ENCODE results near the gene NIPAL4.

The NIPAL4 gene

DNA sequence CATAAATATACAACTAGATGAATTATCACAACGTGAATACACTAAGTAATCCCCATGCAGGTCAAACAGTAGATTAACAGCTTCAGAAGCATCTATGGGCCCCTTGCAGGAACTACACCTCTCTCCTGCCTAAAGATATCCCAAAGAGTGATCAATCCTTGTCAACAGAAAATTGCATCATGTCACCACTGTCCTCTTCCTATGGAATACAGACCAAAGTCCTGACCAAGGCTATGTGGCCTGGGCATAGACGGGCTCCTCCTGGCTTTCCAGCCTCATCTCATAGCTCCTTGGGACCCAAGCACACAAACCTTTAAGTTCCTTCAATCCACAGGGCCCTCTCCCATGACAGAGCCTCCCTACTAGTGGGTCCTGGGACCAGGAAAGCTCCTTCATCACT, 25.3 kb downstream of the NIPAL4 start:
- TF ChIP-seq ZNF529 (tag by site-specific recombination; IDR thresholded peaks at IDR 0.05; ENCODE audit: insufficient replicate concordance) (no peak), ZNF19 (tag by site-specific recombination; IDR thresholded peaks at IDR 0.05; ENCODE audit: low read depth) (no peak), ZNF701 (tag by site-specific recombination; IDR thresholded peaks at IDR 0.05) (no peak), ZNF433 (tag by site-specific recombination; IDR thresholded peaks at IDR 0.05; ENCODE audit: low read depth) (no peak), ZNF214 (tag by site-specific recombination; IDR thresholded peaks at IDR 0.05; ENCODE audit: borderline replicate concordance) (no peak), ZIC2 (tag by site-specific recombination; IDR thresholded peaks at IDR 0.05) (no peak), REPIN1 (tag by site-specific recombination; IDR thresholded peaks at IDR 0.05; ENCODE audit: low read depth) (no peak), ZNF175 (tag by site-specific recombination; IDR thresholded peaks at IDR 0.05) (no peak)
- TF ChIP-seq, protein P1, sequence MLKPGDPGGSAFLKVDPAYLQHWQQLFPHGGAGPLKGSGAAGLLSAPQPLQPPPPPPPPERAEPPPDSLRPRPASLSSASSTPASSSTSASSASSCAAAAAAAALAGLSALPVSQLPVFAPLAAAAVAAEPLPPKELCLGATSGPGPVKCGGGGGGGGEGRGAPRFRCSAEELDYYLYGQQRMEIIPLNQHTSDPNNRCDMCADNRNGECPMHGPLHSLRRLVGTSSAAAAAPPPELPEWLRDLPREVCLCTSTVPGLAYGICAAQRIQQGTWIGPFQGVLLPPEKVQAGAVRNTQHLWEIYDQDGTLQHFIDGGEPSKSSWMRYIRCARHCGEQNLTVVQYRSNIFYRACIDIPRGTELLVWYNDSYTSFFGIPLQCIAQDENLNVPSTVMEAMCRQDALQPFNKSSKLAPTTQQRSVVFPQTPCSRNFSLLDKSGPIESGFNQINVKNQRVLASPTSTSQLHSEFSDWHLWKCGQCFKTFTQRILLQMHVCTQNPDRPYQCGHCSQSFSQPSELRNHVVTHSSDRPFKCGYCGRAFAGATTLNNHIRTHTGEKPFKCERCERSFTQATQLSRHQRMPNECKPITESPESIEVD (tag by site-specific recombination; IDR thresholded peaks at IDR 0.05) = no peak
- TF ChIP-seq, protein P2, sequence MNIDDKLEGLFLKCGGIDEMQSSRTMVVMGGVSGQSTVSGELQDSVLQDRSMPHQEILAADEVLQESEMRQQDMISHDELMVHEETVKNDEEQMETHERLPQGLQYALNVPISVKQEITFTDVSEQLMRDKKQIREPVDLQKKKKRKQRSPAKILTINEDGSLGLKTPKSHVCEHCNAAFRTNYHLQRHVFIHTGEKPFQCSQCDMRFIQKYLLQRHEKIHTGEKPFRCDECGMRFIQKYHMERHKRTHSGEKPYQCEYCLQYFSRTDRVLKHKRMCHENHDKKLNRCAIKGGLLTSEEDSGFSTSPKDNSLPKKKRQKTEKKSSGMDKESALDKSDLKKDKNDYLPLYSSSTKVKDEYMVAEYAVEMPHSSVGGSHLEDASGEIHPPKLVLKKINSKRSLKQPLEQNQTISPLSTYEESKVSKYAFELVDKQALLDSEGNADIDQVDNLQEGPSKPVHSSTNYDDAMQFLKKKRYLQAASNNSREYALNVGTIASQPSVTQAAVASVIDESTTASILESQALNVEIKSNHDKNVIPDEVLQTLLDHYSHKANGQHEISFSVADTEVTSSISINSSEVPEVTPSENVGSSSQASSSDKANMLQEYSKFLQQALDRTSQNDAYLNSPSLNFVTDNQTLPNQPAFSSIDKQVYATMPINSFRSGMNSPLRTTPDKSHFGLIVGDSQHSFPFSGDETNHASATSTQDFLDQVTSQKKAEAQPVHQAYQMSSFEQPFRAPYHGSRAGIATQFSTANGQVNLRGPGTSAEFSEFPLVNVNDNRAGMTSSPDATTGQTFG (tag by site-specific recombination; IDR thresholded peaks at IDR 0.05; ENCODE audit: borderline replicate concordance) = no peak
- Histone ChIP-seq H3K4me3 (ENCODE audit: low read depth, low read length) (no peak overlapping the region), H3K4me1 (ENCODE audit: control insufficient read depth, insufficient read depth, low read length) (no peaks in the 10 kb centered on the region), H3K9me3 (ENCODE audit: control insufficient read depth, insufficient read depth, low read depth, low read length) (no peaks in the 10 kb centered on the region), H3K27ac (ENCODE audit: extremely low read depth, low read depth, low read length) (no peak overlapping the region), H3K36me3 (ENCODE audit: control insufficient read depth in 2 of 2, insufficient read depth in 1 of 2, low read length in 2 of 2) (no peaks in the 10 kb centered on the region)
- ChIA-PET POLR2A (no interaction called here), CTCF (interaction anchor here (0.7 to 1.5 kb wide), 2 partner anchors 8 to 9 kb away, joined by 3 read pairs; no protein-coding TSS in a partner anchor)

DNA sequence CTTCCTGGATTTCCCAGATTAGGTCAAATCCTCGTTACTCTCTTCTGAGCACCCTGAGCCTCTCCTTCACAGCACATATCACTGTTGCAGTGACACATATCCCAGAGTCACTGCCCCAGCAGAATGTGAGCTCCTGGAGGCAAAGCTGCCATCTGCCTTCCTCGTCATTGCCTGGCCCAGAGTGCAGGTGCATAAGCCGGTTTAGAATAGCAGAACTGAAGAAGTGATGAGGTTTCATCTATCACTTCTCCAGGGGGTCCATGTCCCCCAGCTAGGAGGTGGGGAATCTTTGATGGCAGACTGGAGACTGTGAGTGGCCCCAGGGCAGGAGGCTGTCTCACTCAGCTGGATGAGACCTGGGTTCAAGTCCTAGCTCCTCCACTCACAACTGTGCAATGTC, 25.8 kb downstream of the NIPAL4 start:
- Histone ChIP-seq H3K4me3 (ENCODE audit: low read depth, low read length) (no peak overlapping the region), H3K27ac (ENCODE audit: extremely low read depth, low read depth, low read length) (no peak overlapping the region), H3K9me3 (ENCODE audit: control insufficient read depth, insufficient read depth, low read depth, low read length) (no peaks in the 10 kb centered on the region), H3K36me3 (ENCODE audit: control insufficient read depth in 2 of 2, insufficient read depth in 1 of 2, low read length in 2 of 2) (no peaks in the 10 kb centered on the region), H3K4me1 (ENCODE audit: control insufficient read depth, insufficient read depth, low read length) (no peaks in the 10 kb centered on the region)
- ChIA-PET POLR2A (no interaction called here), CTCF (interaction anchor here (0.7 to 1.5 kb wide), 2 partner anchors 8 to 9 kb away, joined by 3 read pairs; no protein-coding TSS in a partner anchor)
- no peak for TF ChIP-seq ZNF843 (tag by site-specific recombination; IDR thresholded peaks at IDR 0.05)

DNA sequence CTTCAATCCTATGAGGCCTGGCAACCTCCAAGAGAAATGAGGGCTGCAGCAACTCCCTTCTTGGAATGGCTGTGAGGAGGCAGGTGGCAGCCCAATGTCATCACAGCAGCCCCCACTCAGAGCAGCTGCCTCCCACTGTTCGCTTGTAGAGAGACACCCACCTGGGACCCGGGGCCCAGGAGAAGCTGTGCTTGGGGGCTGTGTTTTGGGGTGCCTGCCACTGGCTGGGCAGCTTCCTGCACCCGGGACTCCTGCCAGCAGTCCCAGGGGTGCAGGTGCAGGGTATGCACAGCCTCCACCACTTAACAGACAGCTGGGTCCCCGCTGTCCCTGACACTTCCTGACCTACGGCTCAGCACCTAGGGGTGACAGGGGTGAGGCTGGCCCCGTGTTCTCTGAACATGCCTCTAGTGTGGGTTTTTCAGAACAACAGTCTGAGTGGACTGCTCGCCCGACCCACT, 26.2 kb downstream of the NIPAL4 start:
- Histone ChIP-seq H3K4me3 (ENCODE audit: low read depth, low read length) (no peak overlapping the region), H3K4me1 (ENCODE audit: control insufficient read depth, insufficient read depth, low read length) (no peaks in the 10 kb centered on the region), H3K9me3 (ENCODE audit: control insufficient read depth, insufficient read depth, low read depth, low read length) (no peaks in the 10 kb centered on the region), H3K36me3 (ENCODE audit: control insufficient read depth in 2 of 2, insufficient read depth in 1 of 2, low read length in 2 of 2) (no peaks in the 10 kb centered on the region), H3K27ac (ENCODE audit: extremely low read depth, low read depth, low read length) (no peak overlapping the region)
- CTCF ChIA-PET = interaction anchor here (1.5 kb wide), 1 partner anchor 9 kb away, joined by 3 read pairs; no protein-coding TSS in a partner anchor
- POLR2A ChIA-PET = no interaction called here
- TF ChIP-seq ZNF341 (tag by site-specific recombination; IDR thresholded peaks at IDR 0.05; ENCODE audit: low read depth) (no peak), ZNF664 (tag by site-specific recombination; IDR thresholded peaks at IDR 0.05) (no peak), ZNF837 (tag by site-specific recombination; IDR thresholded peaks at IDR 0.05) (no peak), ZNF544 (tag by site-specific recombination; IDR thresholded peaks at IDR 0.05) (no peak), SETDB1 (IDR thresholded peaks at IDR 0.05; ENCODE audit: insufficient read length, low read length) (no peak), ZNF239 (tag by site-specific recombination; IDR thresholded peaks at IDR 0.05) (no peak)
- TF ChIP-seq, protein P3, sequence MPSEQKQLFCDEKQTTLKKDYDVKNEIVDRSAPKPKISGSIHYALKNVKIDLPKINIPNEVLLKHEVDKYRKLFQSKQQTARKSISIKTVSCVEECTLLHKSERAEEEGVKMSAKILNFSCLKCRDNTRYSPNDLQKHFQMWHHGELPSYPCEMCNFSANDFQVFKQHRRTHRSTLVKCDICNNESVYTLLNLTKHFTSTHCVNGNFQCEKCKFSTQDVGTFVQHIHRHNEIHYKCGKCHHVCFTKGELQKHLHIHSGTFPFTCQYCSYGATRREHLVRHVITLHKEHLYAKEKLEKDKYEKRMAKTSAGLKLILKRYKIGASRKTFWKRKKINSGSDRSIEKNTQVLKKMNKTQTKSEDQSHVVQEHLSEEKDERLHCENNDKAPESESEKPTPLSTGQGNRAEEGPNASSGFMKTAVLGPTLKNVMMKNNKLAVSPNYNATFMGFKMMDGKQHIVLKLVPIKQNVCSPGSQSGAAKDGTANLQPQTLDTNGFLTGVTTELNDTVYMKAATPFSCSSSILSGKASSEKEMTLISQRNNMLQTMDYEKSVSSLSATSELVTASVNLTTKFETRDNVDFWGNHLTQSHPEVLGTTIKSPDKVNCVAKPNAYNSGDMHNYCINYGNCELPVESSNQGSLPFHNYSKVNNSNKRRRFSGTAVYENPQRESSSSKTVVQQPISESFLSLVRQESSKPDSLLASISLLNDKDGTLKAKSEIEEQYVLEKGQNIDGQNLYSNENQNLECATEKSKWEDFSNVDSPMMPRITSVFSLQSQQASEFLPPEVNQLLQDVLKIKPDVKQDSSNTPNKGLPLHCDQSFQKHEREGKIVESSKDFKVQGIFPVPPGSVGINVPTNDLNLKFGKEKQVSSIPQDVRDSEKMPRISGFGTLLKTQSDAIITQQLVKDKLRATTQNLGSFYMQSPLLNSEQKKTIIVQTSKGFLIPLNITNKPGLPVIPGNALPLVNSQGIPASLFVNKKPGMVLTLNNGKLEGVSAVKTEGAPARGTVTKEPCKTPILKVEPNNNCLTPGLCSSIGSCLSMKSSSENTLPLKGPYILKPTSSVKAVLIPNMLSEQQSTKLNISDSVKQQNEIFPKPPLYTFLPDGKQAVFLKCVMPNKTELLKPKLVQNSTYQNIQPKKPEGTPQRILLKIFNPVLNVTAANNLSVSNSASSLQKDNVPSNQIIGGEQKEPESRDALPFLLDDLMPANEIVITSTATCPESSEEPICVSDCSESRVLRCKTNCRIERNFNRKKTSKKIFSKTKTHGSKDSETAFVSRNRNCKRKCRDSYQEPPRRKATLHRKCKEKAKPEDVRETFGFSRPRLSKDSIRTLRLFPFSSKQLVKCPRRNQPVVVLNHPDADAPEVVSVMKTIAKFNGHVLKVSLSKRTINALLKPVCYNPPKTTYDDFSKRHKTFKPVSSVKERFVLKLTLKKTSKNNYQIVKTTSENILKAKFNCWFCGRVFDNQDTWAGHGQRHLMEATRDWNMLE (tag by site-specific recombination; conservative IDR thresholded peaks at IDR 0.05; ENCODE audit: low read depth) = no peak
- TF ChIP-seq, protein P4, sequence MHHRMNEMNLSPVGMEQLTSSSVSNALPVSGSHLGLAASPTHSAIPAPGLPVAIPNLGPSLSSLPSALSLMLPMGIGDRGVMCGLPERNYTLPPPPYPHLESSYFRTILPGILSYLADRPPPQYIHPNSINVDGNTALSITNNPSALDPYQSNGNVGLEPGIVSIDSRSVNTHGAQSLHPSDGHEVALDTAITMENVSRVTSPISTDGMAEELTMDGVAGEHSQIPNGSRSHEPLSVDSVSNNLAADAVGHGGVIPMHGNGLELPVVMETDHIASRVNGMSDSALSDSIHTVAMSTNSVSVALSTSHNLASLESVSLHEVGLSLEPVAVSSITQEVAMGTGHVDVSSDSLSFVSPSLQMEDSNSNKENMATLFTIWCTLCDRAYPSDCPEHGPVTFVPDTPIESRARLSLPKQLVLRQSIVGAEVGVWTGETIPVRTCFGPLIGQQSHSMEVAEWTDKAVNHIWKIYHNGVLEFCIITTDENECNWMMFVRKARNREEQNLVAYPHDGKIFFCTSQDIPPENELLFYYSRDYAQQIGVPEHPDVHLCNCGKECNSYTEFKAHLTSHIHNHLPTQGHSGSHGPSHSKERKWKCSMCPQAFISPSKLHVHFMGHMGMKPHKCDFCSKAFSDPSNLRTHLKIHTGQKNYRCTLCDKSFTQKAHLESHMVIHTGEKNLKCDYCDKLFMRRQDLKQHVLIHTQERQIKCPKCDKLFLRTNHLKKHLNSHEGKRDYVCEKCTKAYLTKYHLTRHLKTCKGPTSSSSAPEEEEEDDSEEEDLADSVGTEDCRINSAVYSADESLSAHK (tag by site-specific recombination; IDR thresholded peaks at IDR 0.05) = no peak
